ENCODE results near the gene GNAS-AS1.

The GNAS-AS1 gene

GRCh38 chr20:58850693-58851174 lies at the start of gene GNAS-AS1:
Gene GNAS-AS1 (minus strand): TSS chr20:58850902.
- no peak for DNase-seq

GRCh38 chr20:58900397-58900796 lies 49.7 kb upstream of the GNAS-AS1 start:
- DNase-seq = no peak

- DNase-seq = no peak
These were observed 48.8 kb upstream of the GNAS-AS1 start for GRCh38 chr20:58899512-58899911.

- DNase-seq = no peak
These were observed 48.1 kb upstream of the GNAS-AS1 start for GRCh38 chr20:58898629-58899408.

GRCh38 chr20:58897488-58897887 lies 46.8 kb upstream of the GNAS-AS1 start:
- no peak for DNase-seq

GRCh38 chr20:58896820-58897219 lies 46.1 kb upstream of the GNAS-AS1 start:
- DNase-seq = no peak

GRCh38 chr20:58895448-58896180 lies 44.9 kb upstream of the GNAS-AS1 start:
- DNase-seq = no peak

- no peak for DNase-seq
These were observed 44.1 kb upstream of the GNAS-AS1 start for GRCh38 chr20:58894652-58895447.

- DNase-seq = no peak
These were observed 42.8 kb upstream of the GNAS-AS1 start for GRCh38 chr20:58893355-58894120.

GRCh38 chr20:58892932-58893224 lies 42.2 kb upstream of the GNAS-AS1 start:
- DNase-seq = no peak

- DNase-seq = peak; percentile 61
These were observed 41.6 kb upstream of the GNAS-AS1 start for GRCh38 chr20:58892141-58892931.

- peak; percentile 34 for DNase-seq
These were observed 41.0 kb upstream of the GNAS-AS1 start for GRCh38 chr20:58891718-58892140.

GRCh38 chr20:58891086-58891717 lies 40.5 kb upstream of the GNAS-AS1 start:
- DNase-seq = peak; percentile 61

- peak; percentile 89 for DNase-seq
These were observed 39.9 kb upstream of the GNAS-AS1 start for GRCh38 chr20:58890518-58891085.

GRCh38 chr20:58889798-58890517 lies 39.3 kb upstream of the GNAS-AS1 start:
- no peak for DNase-seq

GRCh38 chr20:58889334-58889760 lies 38.6 kb upstream of the GNAS-AS1 start:
- DNase-seq = no peak

- DNase-seq = peak; percentile 50
These were observed 38.0 kb upstream of the GNAS-AS1 start for GRCh38 chr20:58888521-58889333.

GRCh38 chr20:58888103-58888502 lies 37.4 kb upstream of the GNAS-AS1 start:
- no peak for DNase-seq

- DNase-seq = no peak
These were observed 35.8 kb upstream of the GNAS-AS1 start for GRCh38 chr20:58886546-58886945.

Data from NCI-H526 treated with DMSO at 0.1 percent for 48 hours (cell line).